Suppressor macrophage treated with lipopolysaccharide for 4 hours (primary cell): ENCODE results near the gene MPRIP.

Source experiments
- DNase-seq: peaks from one replicate; pipeline ENCODE4 v3.0.0-alpha.2; 2020

MPRIP gene

DNA sequence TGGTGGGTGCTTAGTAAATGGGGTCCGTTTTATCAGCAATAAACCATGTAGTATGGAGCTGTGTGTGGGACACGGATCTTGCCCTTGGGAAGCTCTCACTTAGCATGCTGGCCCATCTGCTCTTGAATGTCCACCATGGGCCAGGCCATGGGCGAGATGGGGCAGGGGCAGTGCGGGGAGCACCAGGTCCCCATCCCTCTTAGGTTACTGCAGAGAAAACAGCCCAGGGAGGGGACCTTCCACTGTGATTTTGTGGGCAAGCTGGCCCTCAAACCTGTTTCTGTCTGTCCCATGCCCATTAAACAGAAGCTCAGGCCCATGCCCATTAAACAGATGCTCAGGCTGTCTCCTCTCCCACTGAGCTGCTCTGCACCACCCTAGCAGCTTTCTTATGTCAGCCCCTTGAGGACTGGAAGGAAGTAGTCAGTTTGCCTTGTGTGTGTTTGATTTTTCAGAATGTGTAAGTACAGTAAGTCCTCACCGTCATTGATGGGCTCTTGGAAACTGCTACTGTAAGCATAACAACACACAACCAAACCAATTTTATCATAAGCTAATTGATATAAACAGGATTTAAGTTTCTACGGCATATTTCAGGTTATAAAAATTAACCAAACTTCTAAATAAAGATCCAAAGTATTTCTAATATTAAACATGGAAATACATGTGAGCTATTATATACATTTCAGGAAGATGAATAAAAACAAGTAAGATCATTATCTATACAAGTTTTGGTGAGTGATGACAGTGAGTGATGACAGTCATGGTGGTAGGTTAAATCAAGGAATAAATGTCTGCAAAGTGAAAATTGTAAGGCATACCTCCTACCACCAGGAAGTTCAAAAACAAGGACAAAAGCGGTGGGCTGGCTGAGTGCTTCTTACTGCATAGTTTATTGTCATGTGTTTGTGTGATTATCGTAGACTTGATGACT is 11.5 kb downstream of the MPRIP start:
- DNase-seq: no peak

GRCh38 chr17:17054636-17055035 is 12.4 kb downstream of the MPRIP start:
- no peak for DNase-seq

DNA sequence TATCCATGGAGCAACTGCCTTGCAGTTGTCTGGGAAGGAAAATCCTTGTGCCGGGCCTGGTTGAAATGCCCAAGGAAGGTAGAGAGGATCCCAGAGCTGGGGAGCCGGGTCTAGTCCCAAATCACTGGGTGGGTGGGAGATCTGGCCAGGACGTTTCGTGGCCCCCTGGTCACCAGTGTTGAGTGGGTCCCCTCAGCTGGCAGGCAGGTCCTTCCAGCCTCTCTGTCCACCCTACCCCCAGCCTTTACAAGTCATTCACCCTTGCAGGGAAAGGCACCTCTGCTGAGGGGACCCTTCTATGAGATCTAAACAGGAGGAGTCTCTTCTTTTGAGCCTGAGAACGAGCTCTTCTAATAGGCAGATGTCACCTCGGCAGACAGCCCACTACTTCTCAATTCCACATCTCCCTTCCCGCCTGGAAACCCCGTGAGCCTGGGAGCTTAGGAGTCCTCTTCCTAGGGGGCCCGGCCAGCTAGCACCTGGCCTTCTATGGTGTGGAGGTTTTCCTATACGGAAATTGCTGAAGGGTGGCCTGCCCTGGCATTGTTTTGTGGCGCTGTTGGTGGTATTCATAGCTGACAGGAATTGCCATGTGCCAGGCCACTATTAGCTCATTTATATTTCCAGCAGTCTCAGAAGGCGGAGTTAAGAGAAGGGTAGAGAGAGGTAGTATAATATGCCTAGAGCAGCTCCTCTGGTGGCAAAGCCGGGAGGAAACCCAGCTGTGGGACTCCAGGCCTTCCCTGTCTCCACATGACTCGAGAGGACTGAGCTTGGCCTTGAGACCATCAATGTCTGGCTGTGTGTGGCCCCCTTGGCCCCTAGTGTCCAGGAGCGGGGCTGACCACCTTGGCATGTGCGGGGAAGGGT is 13.3 kb downstream of the MPRIP start:
- no peak for DNase-seq

DNA sequence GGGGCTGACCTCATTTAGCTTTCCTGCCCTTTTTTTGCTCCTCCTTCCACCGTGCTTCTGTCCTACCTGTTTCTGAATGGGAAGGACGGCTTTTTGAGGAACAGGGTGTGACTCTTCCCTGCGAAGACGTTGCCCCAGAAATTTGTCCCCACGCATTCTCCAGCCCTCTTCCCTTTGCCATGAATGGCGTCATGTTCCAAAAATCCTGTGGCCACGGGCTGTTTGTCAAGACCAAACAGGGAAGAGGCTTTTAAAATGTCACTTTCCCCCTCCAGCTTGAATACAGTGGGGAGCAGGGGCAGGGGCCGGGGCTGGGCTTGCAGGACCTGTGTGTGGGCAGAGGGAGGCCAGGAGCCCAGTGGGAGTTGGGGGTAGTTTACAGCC is 13.9 kb downstream of the MPRIP start:
- no peak for DNase-seq

GRCh38 chr17:17057057-17057551 is 14.8 kb downstream of the MPRIP start:
- DNase-seq: no peak

GRCh38 chr17:17058304-17058703 is 16.0 kb downstream of the MPRIP start:
- no peak for DNase-seq

GRCh38 chr17:17059301-17059890 is 17.1 kb downstream of the MPRIP start:
- DNase-seq: no peak

DNA sequence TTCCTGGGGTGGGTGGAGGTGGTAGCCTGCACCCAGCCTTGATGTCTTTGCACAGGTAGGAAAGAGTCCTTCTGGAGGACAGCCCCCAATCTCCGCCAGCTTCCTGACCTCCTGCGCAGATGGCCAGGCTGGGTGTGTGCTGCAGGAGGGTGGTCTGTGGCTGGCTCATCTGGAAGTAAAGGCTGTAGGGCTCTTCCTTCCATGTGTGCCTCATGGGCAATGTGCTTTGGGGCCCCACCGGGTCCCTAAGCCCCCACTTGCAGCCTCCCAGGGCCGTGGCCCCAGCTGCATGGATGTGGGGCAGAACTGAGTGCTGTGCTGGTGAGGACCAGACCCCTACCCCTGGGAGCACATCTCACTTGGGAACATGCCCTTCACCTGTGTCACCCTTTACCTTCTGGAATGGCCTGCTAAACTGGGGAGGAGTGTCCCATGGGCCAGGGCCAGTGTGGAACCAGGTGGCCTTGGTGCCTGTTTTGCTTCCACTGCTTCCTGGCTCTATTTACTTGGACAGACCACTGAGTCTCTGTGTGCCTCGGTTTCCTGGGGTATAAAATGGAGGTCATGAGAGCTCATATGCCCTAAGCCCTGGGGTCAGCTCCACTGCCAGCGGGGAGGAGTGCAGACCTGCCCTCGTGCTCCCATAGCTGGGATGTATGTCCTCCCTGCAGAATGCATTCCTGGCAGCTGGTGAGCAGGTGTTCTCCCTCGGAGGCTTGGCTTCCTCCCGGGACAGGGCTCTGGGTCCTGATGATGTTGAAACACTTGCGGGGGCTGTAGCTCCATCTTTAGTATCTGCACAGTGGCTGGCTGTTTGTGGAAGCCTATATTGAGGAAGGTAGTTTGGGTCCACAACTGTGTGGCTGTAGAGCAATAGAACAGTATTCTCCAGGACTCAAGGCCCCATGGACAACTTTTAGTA is 18.0 kb downstream of the MPRIP start:
- no peak for DNase-seq

DNA sequence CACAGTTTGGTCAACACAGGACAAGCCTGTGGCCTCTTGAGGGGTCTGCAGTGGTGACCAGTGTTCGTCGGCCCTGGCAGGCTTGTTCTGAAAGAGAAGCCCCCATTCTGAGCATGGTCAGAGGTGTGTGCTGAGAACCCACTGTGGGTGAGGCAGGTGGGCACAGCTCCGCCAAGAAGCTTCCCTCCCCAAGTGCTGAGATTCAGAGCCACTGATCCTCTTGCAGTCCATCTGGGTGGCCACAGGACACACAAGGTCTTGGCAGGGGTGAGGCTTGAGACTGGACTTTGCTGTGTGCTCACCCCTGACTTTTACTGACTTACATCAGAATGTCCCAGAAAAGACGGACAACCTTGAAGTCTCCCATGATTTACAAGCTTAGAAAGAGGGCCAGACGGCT is 18.7 kb downstream of the MPRIP start:
- DNase-seq: no peak

DNA sequence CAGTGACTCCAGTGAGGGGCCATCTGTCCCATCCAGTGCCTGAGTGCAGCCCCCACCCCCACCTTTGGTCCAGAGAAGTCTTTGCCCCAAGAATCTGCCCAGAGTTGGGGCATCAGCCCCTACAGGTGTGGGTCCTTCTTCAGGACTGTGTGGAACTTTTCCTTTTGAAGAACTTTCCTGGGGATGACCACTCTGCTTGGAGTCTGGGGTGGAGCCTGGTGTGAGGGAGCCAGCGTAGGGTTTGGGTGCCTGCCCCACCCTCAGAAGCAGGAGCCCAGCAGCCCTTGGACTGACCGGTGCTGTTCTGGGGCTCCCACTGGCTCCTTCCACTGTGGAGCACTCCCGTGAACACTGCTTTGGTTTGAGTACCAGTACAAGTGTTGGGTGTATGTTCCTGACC is 19.3 kb downstream of the MPRIP start:
- DNase-seq: no peak

GRCh38 chr17:17062356-17062755 is 20.1 kb downstream of the MPRIP start:
- DNase-seq: no peak

GRCh38 chr17:17062866-17063265 is 20.6 kb downstream of the MPRIP start:
- peak; percentile 31 for DNase-seq

DNA sequence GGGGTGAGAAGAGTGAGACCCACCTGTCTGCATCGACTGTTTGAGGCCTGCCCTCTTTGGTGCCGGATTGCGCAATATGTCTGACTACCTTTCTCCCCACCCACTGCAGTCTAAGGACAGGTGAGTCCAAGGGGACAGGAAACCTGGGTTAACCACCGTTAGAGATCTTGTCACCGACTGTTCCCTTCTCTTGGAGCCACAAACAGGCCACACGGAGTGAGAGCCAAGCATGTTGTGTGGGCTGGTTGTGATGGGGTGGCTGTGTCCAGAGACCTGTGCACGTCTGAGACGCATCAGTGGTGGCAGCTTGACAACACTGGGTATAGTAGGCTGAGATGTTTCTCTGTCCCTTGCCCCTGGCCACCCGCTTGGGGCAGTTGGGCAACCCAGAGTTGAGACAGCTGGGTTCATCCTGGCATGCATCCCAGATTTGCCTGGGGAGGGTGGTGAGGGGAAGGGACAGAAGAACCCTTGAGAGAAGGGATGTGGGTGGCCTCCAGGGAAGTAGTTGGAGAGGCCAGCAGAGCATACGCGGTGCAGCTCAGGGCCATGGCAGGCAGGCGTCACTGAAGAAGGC is 21.4 kb downstream of the MPRIP start:
- peak; percentile 70 for DNase-seq

DNA sequence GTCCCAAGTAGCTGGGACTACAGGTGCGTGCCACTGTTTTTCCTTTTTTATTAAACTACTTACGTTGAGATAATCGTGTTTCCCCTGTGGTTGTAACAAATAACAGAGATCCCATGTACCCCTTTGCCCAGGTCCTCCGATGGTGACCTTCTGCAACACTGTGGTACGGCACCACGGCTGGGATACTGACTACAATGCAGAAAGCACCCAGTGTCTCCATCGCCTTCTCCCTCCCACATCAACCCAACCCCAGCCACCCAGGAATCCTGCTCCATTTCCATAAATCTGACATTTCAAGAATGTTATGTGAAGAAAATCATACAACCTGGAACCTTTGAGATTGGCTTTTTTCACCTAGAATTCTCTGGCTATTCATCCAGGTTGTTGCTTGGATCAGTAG is 22.1 kb downstream of the MPRIP start:
- DNase-seq: no peak

- DNase-seq: peak; percentile 48
These were observed 23.8 kb downstream of the MPRIP start for GRCh38 chr17:17066021-17066420.

GRCh38 chr17:17067257-17067656 is 25.0 kb downstream of the MPRIP start:
- no peak for DNase-seq

- DNase-seq: no peak
These were observed 27.6 kb downstream of the MPRIP start for GRCh38 chr17:17069849-17070248.

- DNase-seq: no peak
These were observed 28.7 kb downstream of the MPRIP start for GRCh38 chr17:17070931-17071330.

GRCh38 chr17:17071531-17072360 is 29.5 kb downstream of the MPRIP start:
- DNase-seq: no peak

DNA sequence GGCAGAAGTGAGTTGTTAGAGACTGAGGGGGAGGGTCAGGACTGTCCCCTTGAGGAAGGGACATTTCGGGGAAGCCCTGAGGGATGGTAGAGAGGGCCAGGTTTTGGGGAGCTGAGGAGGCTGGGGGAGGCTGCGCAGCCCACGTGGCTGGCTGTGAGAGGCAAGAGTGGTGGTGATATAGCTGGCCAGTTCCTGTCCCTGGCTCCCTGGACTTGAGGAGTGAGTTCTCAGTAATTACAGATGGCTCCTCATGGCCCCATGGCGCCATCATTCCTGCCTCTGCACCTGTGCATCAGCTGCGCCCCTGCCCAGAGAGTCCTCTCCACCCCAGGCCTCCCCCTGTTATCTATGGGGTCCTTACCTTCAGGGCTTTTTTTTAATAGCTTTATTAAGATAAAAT is 30.3 kb downstream of the MPRIP start:
- no peak for DNase-seq

- no peak for DNase-seq
These were observed 30.8 kb downstream of the MPRIP start for GRCh38 chr17:17073030-17073564.
